ENCODE results near the gene CAPZA1. TPM values are rescaled to one million over a fixed set of nuclear protein-coding genes. Genes with fewer than 3 reads are reported as not detected.
A peak's percentile ranks its signal among the peaks of the same experiment; 100 is the strongest.

CAPZA1 gene
- total RNA-seq, 2 donors from 2014 or later: 111 to 122 TPM

GRCh38 chr1:112665857-112666256, 46.2 kb downstream of the CAPZA1 start:
- Mint-ChIP-seq H3K36me3 (ENCODE audit: low read depth) (peaks cover 82% of the 10 kb centered on the region), H3K9me3 (no peaks in the 10 kb centered on the region), H3K27me3 (ENCODE audit: insufficient read depth) (no peaks in the 10 kb centered on the region), H3K4me3 (no peak overlapping the region), H3K4me1 (no peaks in the 10 kb centered on the region), H3K27ac (no peak overlapping the region)
- Histone ChIP-seq H3K27me3 (ENCODE audit: control insufficient read depth, insufficient read depth, low read length, poor library complexity, severe bottlenecking) (no peaks in the 10 kb centered on the region), H3K9ac (ENCODE audit: extremely low read depth, low read length, poor library complexity, severe bottlenecking) (no peak overlapping the region), H3K4me1 (ENCODE audit: control insufficient read depth, insufficient read depth, low read length) (no peaks in the 10 kb centered on the region), H3K36me3 (ENCODE audit: control insufficient read depth, insufficient read depth, low read length) (peaks cover 92% of the 10 kb centered on the region), H3K27ac (ENCODE audit: low read depth, low read length) (no peak overlapping the region), H3K4me3 (ENCODE audit: low read length) (no peak overlapping the region), H3K9me3 (ENCODE audit: control insufficient read depth, low read length) (no peaks in the 10 kb centered on the region)
- no peak for TF ChIP-seq CTCF (conservative IDR thresholded peaks at IDR 0.05)
- 97 to 100% methylated on average over 3 of the region's 3 CpGs for WGBS, 2 experiments (ENCODE audit: insufficient coverage in 1 of 2, insufficient read length in 1 of 2)
- DNase-seq: no peak

- Mint-ChIP-seq H3K9me3 (no peaks in the 10 kb centered on the region), H3K27ac (no peak overlapping the region), H3K36me3 (ENCODE audit: low read depth) (peaks cover 80% of the 10 kb centered on the region), H3K4me1 (peaks cover 3% of the 10 kb centered on the region), H3K4me3 (no peak overlapping the region), H3K27me3 (ENCODE audit: insufficient read depth) (no peaks in the 10 kb centered on the region)
- no peaks in the 10 kb centered on the region for H3K9me3 ChIP-seq (ENCODE audit: control insufficient read depth, low read length)
- DNase-seq: no peak
- no peaks in the 10 kb centered on the region for H3K27me3 ChIP-seq (ENCODE audit: control insufficient read depth, insufficient read depth, low read length, poor library complexity, severe bottlenecking)
- H3K4me3 ChIP-seq (ENCODE audit: low read length): no peak overlapping the region
- no peak for TF ChIP-seq CTCF (conservative IDR thresholded peaks at IDR 0.05)
- H3K36me3 ChIP-seq (ENCODE audit: control insufficient read depth, insufficient read depth, low read length): peaks cover 92% of the 10 kb centered on the region
- H3K27ac ChIP-seq (ENCODE audit: low read depth, low read length): no peak overlapping the region
- 95 to 100% methylated on average over 1 to 2 of the region's 2 CpGs for WGBS, 2 experiments (ENCODE audit: insufficient coverage in 1 of 2, insufficient read length in 1 of 2)
- no peak overlapping the region for H3K9ac ChIP-seq (ENCODE audit: extremely low read depth, low read length, poor library complexity, severe bottlenecking)
- no peaks in the 10 kb centered on the region for H3K4me1 ChIP-seq (ENCODE audit: control insufficient read depth, insufficient read depth, low read length)
Measured at GRCh38 chr1:112666946-112667345, 47.3 kb downstream of the CAPZA1 start.

GRCh38 chr1:112672009-112672408, 52.4 kb downstream of the CAPZA1 start:
- TF ChIP-seq CTCF (conservative IDR thresholded peaks at IDR 0.05): no peak
- H3K9ac ChIP-seq (ENCODE audit: extremely low read depth, low read length, poor library complexity, severe bottlenecking): no peak overlapping the region
- DNase-seq: no peak
- peaks cover 53% of the 10 kb centered on the region for H3K36me3 Mint-ChIP-seq (ENCODE audit: low read depth)
- no peak overlapping the region for H3K27ac ChIP-seq (ENCODE audit: low read depth, low read length)
- H3K4me3 ChIP-seq (ENCODE audit: low read length): no peak overlapping the region
- H3K27me3 ChIP-seq (ENCODE audit: control insufficient read depth, insufficient read depth, low read length, poor library complexity, severe bottlenecking): no peaks in the 10 kb centered on the region
- no peaks in the 10 kb centered on the region for H3K9me3 ChIP-seq (ENCODE audit: control insufficient read depth, low read length)
- no peaks in the 10 kb centered on the region for H3K4me1 ChIP-seq (ENCODE audit: control insufficient read depth, insufficient read depth, low read length)
- 67 to 80% methylated on average over 2 of the region's 2 CpGs for WGBS, 2 experiments (ENCODE audit: insufficient coverage in 1 of 2, insufficient read length in 1 of 2)
- H3K36me3 ChIP-seq (ENCODE audit: control insufficient read depth, insufficient read depth, low read length): peaks cover 56% of the 10 kb centered on the region
- peak overlapping the region; percentile 24 for H3K27ac Mint-ChIP-seq
- H3K27me3 Mint-ChIP-seq (ENCODE audit: insufficient read depth): peaks cover 14% of the 10 kb centered on the region
- peaks cover 24% of the 10 kb centered on the region for H3K4me1 Mint-ChIP-seq
- no peaks in the 10 kb centered on the region for H3K9me3 Mint-ChIP-seq
- no peak overlapping the region for H3K4me3 Mint-ChIP-seq

Measured in endodermal cell (in vitro differentiated cells).